HL-60 (cell line): ENCODE data around the gene CCDC6.

Source experiments
- DNase-seq, 2 experiments: peaks; one replicate each; pipeline ENCODE4 v3.0.0-alpha.2; 2010 to 2020; ENCODE audit warnings: low read depth in 1 of 2, low spot score in 1 of 2
- H3K27ac ChIP-seq: fragments of 250-450 bp; sonication (Bioruptor Pico); replicated peaks from 2 replicates; pipeline ENCODE4 v1.5.1; 2020; ENCODE audit warnings: mild to moderate bottlenecking, moderate library complexity
- H3K27me3 ChIP-seq: fragments of 250-450 bp; sonication (Bioruptor Pico); 2 replicates; pipeline ENCODE4 v1.5.1; 2021; ENCODE audit warnings: mild to moderate bottlenecking, moderate library complexity; ENCODE audit not compliant: insufficient read depth, poor library complexity, severe bottlenecking
- H3K4me3 ChIP-seq: replicated peaks from 2 replicates; pipeline ENCODE4 v1.5.1; 2011; ENCODE audit warnings: mild to moderate bottlenecking, control low read depth, low read length; ENCODE audit not compliant: insufficient read depth
- GABPA ChIP-seq: IDR thresholded peaks from 2 replicates; pipeline ENCODE4 v1.6.1; 2012; ENCODE audit warnings: low read depth
- POLR2AphosphoS5 ChIP-seq: IDR thresholded peaks from 2 replicates; pipeline ENCODE4 v1.6.1; 2012; ENCODE audit warnings: low read depth
- REST ChIP-seq: IDR thresholded peaks from 2 replicates; pipeline ENCODE4 v1.6.1; 2012; ENCODE audit warnings: low read depth; ENCODE audit not compliant: insufficient replicate concordance
- SPI1 ChIP-seq: IDR thresholded peaks from 2 replicates; pipeline ENCODE4 v1.6.1; 2012; ENCODE audit warnings: low read depth, mild to moderate bottlenecking, borderline replicate concordance
- TF ChIP-seq, protein P1 (sequence below): IDR thresholded peaks from one replicate; pipeline ENCODE4 v1.5.1; 2011; ENCODE audit warnings: low read length, control low read depth, inconsistent platforms; ENCODE audit not compliant: insufficient read depth

The CCDC6 gene

DNA sequence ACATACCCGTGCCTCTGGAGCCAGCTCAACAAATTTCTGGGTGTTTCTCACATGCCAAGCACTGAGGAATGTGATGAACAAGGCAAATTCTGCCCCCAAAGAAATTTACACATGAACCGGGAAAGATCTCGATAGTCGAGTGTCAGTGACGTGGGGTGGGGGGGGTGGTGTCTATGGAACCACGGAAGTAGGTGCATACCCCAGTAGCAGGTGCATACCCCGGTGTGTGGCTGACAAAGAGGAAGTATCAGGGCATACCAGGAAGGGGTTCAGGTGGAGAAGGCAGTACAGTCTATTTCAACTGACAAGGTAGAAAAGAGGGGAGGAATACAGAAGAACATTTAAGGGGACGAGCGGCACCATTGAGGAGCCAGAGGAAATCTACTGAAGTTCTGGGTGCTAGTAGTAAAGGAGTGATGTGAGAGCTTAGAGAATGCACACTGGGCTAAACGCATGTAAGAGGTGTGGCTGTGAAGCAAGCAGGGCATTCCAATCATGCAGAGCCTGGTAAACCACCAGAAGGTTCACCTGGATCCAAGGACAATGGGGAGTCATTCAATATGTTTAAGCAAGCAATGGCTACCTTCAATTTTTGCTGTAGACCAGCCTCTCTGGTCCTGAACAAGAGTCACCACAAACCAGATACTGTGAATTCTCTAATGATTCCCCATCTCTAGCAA is 6.2 kb downstream of the CCDC6 start:
- no peak overlapping the region for H3K27ac ChIP-seq
- no peak overlapping the region for H3K4me3 ChIP-seq
- TF ChIP-seq GABPA (no peak), REST (no peak), POLR2AphosphoS5 (no peak), SPI1 (no peak)
- TF ChIP-seq, protein P1, sequence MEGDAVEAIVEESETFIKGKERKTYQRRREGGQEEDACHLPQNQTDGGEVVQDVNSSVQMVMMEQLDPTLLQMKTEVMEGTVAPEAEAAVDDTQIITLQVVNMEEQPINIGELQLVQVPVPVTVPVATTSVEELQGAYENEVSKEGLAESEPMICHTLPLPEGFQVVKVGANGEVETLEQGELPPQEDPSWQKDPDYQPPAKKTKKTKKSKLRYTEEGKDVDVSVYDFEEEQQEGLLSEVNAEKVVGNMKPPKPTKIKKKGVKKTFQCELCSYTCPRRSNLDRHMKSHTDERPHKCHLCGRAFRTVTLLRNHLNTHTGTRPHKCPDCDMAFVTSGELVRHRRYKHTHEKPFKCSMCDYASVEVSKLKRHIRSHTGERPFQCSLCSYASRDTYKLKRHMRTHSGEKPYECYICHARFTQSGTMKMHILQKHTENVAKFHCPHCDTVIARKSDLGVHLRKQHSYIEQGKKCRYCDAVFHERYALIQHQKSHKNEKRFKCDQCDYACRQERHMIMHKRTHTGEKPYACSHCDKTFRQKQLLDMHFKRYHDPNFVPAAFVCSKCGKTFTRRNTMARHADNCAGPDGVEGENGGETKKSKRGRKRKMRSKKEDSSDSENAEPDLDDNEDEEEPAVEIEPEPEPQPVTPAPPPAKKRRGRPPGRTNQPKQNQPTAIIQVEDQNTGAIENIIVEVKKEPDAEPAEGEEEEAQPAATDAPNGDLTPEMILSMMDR: no peak
- H3K27me3 ChIP-seq: no peaks in the 10 kb centered on the region
- DNase-seq: no peak

DNA sequence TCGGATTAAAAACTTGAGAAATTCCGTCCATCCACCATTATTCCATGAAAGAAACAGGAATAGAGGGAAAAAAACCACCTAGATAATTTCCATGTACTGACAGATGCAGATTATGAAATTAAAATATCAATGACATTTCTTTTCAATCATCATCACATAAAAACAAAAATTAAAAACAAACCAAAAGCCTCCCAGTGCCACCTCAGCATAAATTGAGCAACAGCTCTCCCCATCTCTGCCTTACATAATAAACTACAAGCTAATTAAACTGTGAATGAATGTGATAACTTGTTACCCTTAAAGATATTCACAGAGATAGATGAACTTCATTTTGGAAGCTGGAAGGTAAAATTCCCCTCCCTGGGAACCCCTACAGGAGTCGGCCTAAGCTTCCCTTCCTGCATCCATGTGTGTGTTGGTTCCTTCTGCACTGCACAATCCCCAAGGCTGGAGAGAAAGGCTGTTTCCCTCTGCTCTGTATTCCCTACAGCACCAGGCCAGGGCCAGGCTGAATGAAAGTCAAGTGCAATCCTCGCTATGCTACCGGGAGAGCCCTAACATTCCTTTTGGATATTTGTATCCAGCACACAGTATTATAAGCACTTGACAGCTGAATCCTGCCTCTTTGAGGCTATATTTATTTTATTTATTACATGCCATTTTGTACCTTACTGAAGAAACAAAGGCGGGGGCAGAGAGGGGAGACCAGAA is 8.1 kb downstream of the CCDC6 start:
- Histone ChIP-seq H3K27me3 (no peaks in the 10 kb centered on the region), H3K4me3 (no peak overlapping the region), H3K27ac (no peak overlapping the region)
- TF ChIP-seq, protein P1: no peak
- TF ChIP-seq GABPA: no peak
- no peak for TF ChIP-seq POLR2AphosphoS5
- TF ChIP-seq REST: no peak
- TF ChIP-seq SPI1: no peak
- no peak for DNase-seq

DNA sequence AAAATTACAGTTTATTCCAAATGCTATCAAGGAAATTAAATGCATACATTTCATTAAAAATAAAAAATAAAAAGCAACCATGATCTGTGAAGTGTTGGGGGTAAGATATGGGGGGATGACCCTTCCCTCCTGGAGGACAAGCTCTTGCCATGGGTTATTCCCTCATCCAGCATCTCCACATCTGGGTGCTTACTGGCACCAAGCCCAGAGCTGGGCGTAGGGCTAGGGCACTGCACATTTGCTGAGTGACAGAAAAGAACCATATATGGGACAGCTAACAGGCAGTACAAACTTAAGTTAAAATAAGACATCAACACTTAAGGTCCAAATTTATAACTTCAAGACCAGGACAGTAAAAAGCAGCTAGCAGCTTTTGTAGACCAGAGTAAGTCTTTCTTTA is 10.2 kb downstream of the CCDC6 start:
- TF ChIP-seq SPI1 (no peak), REST (no peak), POLR2AphosphoS5 (no peak), GABPA (no peak)
- TF ChIP-seq, protein P1: no peak
- DNase-seq: no peak
- Histone ChIP-seq H3K27ac (no peak overlapping the region), H3K27me3 (no peaks in the 10 kb centered on the region), H3K4me3 (no peak overlapping the region)
